K562 (cell line): ENCODE results near the gene SRP72. TPM values are rescaled to one million over a fixed set of nuclear protein-coding genes. Genes with fewer than 3 reads are reported as not detected.

ENCODE experiments used
- ATAC-seq: fragments of 200-7000 bp; cut with Tn5 transposase; 3 replicates; pipeline ENCODE4 v1.9.1; 2020; ENCODE audit warnings: moderate library complexity
- BruUV-seq: library from RNA; stranded (reverse); fragments of 400-500 nt; replicated peaks from 2 replicates; lab custom pipeline; 2021; lab: Mats Ljungman, UMichigan
- CTCF ChIA-PET: fragments of 300-600 bp; formaldehyde crosslinking; extraction: SDS; loops from one replicate; lab custom pipeline; 2021; ENCODE audit warnings: low intra/inter-chr PET ratio; lab: Yijun Ruan, JAX
- POLR2A ChIA-PET: fragments of 300-600, 350-650 bp; sonication (Branson Sonifier 250); formaldehyde crosslinking; extraction: SDS; loops from one replicate; lab custom pipeline; 2021; ENCODE audit warnings: antibody characterized with exemption, inconsistent platforms; lab: Yijun Ruan, JAX
- DNase-seq, 4 experiments: peaks; one replicate each; pipeline versions ENCODE4 v3.0.0 to v3.0.0-alpha.2; 2011 to 2018; ENCODE audit warnings: low spot score in 3 of 4, mixed read lengths in 3 of 4; ENCODE audit errors: extremely low read depth in 1 of 4
- FAIRE-seq: peaks from 2 replicates; lab custom pipeline; 2011; peaks lifted over from hg19 to GRCh38; lab: Jason Lieb, UNC
- H2AFZ ChIP-seq: 2 replicates; pipeline ENCODE4 v1.6.0; 2011; ENCODE audit warnings: low read depth, low read length, control low read depth, inconsistent platforms
- H3K27ac ChIP-seq: fragments of 200-600 bp; 3 replicates; pipeline ENCODE4 v1.8.0; 2011; ENCODE audit warnings: low read depth, mild to moderate bottlenecking, control low read depth, inconsistent platforms, low read length, moderate library complexity, mixed read lengths; ENCODE audit errors: extremely low read depth
- H3K27me3 ChIP-seq, 2 experiments: fragments of 300-600 bp in 1 of 2; 2 replicates in 1 of 2; 3 replicates in 1 of 2; pipeline versions ENCODE4 v1.6.0 to v1.8.0; 2011; ENCODE audit warnings: inconsistent platforms in 2 of 2, low read length in 2 of 2, mild to moderate bottlenecking in 1 of 2, mixed read lengths in 1 of 2, moderate library complexity in 1 of 2; ENCODE audit not compliant: control insufficient read depth in 2 of 2, insufficient read depth in 2 of 2
- H3K36me3 ChIP-seq: fragments of 300-600 bp; 3 replicates; pipeline ENCODE4 v1.8.0; 2011; ENCODE audit warnings: mild to moderate bottlenecking, low read length, inconsistent platforms; ENCODE audit not compliant: control insufficient read depth, insufficient read depth
- H3K4me1 ChIP-seq, 2 experiments: fragments of 200-600 bp in 1 of 2; replicated peaks in 1 of 2; 2 replicates in 1 of 2; 3 replicates in 1 of 2; pipeline versions ENCODE4 v1.5.1 to v1.8.0; 2011; ENCODE audit warnings: inconsistent platforms in 2 of 2, low read length in 2 of 2, mild to moderate bottlenecking in 1 of 2, mixed read lengths in 1 of 2, moderate library complexity in 1 of 2; ENCODE audit not compliant: control insufficient read depth in 2 of 2, insufficient read depth in 2 of 2
- H3K4me2 ChIP-seq: 2 replicates; pipeline ENCODE4 v1.6.1; 2011; ENCODE audit warnings: low read length, control low read depth, inconsistent platforms, mixed read lengths; ENCODE audit not compliant: insufficient read depth
- H3K4me3 ChIP-seq: fragments of 200-600 bp; sonication (generic), shearing (Covaris generic); 2 replicates; pipeline ENCODE4 v1.5.1; 2016; ENCODE audit warnings: control low read depth, inconsistent platforms
- H3K79me2 ChIP-seq: fragments of 200-600 bp; 3 replicates; pipeline ENCODE4 v1.8.0; 2011; ENCODE audit warnings: low read length, inconsistent platforms; ENCODE audit not compliant: control insufficient read depth, insufficient read depth
- H3K9ac ChIP-seq, 2 experiments: 2 replicates each; pipeline versions ENCODE4 v1.6.0 to v1.6.1; 2011; ENCODE audit warnings: low read depth in 2 of 2, low read length in 2 of 2, control low read depth in 1 of 2, inconsistent platforms in 1 of 2, mild to moderate bottlenecking in 1 of 2, mixed read lengths in 1 of 2; ENCODE audit not compliant: insufficient read depth in 1 of 2
- H3K9me1 ChIP-seq: one replicate; pipeline ENCODE4 v1.6.0; 2011; ENCODE audit warnings: inconsistent platforms, mild to moderate bottlenecking, low read length, moderate library complexity; ENCODE audit not compliant: control insufficient read depth, insufficient read depth
- H3K9me3 ChIP-seq: replicated peaks from 2 replicates; pipeline ENCODE4 v1.5.1; 2011; ENCODE audit warnings: low read depth, low read length, inconsistent platforms; ENCODE audit not compliant: control insufficient read depth, insufficient read depth
- H4K20me1 ChIP-seq: replicated peaks from 2 replicates; pipeline ENCODE4 v1.6.1; 2011; ENCODE audit warnings: low read length, inconsistent platforms, mixed read lengths; ENCODE audit not compliant: control insufficient read depth, insufficient read depth
- C11orf30 ChIP-seq: fragments of 450-650 bp; IDR thresholded peaks from 2 replicates; pipeline ENCODE4 v1.6.1; 2016; ENCODE audit warnings: low read depth, mild to moderate bottlenecking
- CC2D1A ChIP-seq: fragments of 450-650 bp; IDR thresholded peaks from 2 replicates; pipeline ENCODE4 v1.6.1; 2017; ENCODE audit warnings: mild to moderate bottlenecking
- EP400 ChIP-seq: fragments of 450-650 bp; IDR thresholded peaks from 2 replicates; pipeline ENCODE4 v1.6.1; 2017; ENCODE audit warnings: antibody characterized with exemption, mild to moderate bottlenecking, moderate library complexity
- MAFF ChIP-seq: IDR thresholded peaks from 2 replicates; pipeline ENCODE4 v1.6.1; 2012; ENCODE audit warnings: low read length, improper control_type of control experiment
- MAFG ChIP-seq: fragments of 450-650 bp; conservative IDR thresholded peaks from 2 replicates; pipeline ENCODE4 v1.6.1; 2016; ENCODE audit warnings: missing genetic modification characterization, missing compliant biosample characterization
- MEF2D ChIP-seq: conservative IDR thresholded peaks from 2 replicates; pipeline ENCODE4 v1.6.1; 2016; ENCODE audit warnings: low read depth, missing genetic modification characterization, missing compliant biosample characterization
- TARDBP ChIP-seq: fragments of 450-650 bp; IDR thresholded peaks from 2 replicates; pipeline ENCODE4 v1.6.1; 2016
- ZNF316 ChIP-seq: fragments of 450-650 bp; IDR thresholded peaks from 2 replicates; pipeline ENCODE4 v1.6.1; 2016
- WGBS: fragments of 100-300 bp; shearing (Covaris generic); methylation state at CpG from one replicate; pipeline ENCODE4 v1.1.6; 2016; ENCODE audit warnings: low coverage, mixed read lengths; ENCODE audit not compliant: insufficient coverage; ENCODE audit errors: missing lambda C conversion rate; 5-methylcytosine and 5-hydroxymethylcytosine counted together
- in situ Hi-C: fragments of 300-500 bp; cut with MboI; formaldehyde crosslinking; loops from 4 replicates; pipeline ENCODE4 v1.15.0; 2018; ENCODE audit warnings: inconsistent platforms, mixed read lengths
- intact Hi-C: fragments of 100-400 bp; cut with micrococcal nuclease; formaldehyde crosslinking; loops from 2 replicates; pipeline ENCODE4 v1.14.2; 2022
- polyA plus RNA-seq, 8 experiments: library from polyadenylated mRNA; depleted of rRNA in 4 of 8; stranded (reverse) in 5 of 8; unstranded in 3 of 8; fragments of >200 nt; fragmentation: Nextera tagmentation in 2 of 8; fragmentation: Illumina TruSeq in 1 of 8; extraction: Ambion mirVana in 2 of 8; extraction: Trizol in 1 of 8; gene quantifications; 2 replicates each; pipeline versions ENCODE4 v1.2.1 to v1.2.3, GENCODE V29; 2011 to 2014; ENCODE audit warnings: inconsistent platforms in 1 of 8, missing spikeins in 1 of 8
- total RNA-seq, 7 experiments: library from RNA; depleted of rRNA in 6 of 7; stranded (reverse); fragments of >200 nt in 6 of 7; fragmentation: Illumina TruSeq in 2 of 7; extraction: Trizol in 2 of 7; gene quantifications; 2 replicates each; pipeline versions ENCODE4 v1.2.1 to v1.2.3, GENCODE V29; 2011 to 2021; ENCODE audit warnings: low replicate concordance in 1 of 7

SRP72 gene
- total and polyA plus RNA-seq, 9 of the 15 experiments (the other 6 are each of a cell fraction or from before 2014, with no cell fraction given), result 124 to 341 (median 202) TPM

GRCh38 chr4:56438766-56439165 is 28.7 kb upstream of the SRP72 start:
- no peaks in the 10 kb centered on the region for H3K9me3 ChIP-seq
- H3K36me3 ChIP-seq, result peaks cover 47% of the 10 kb centered on the region
- DNase-seq (no peak), FAIRE-seq (no peak), ATAC-seq (no peak)
- H3K27ac ChIP-seq, result no peak overlapping the region; the same call in 2 of the 3 replicates
- H4K20me1 ChIP-seq, result peaks cover 22% of the 10 kb centered on the region
- H3K9me1 ChIP-seq, result no peaks in the 10 kb centered on the region
- peak overlapping the region in 1 of 2 experiments; percentile 59; a peak in 2 of 4 replicates for H3K9ac ChIP-seq
- no peaks in the 10 kb centered on the region for H3K27me3 ChIP-seq
- BruUV-seq, result no TSS peak
- H3K4me3 ChIP-seq, result peak overlapping the region; percentile 25; the same call in 1 of the 2 replicates
- no peak overlapping the region for H2AFZ ChIP-seq
- TF ChIP-seq CC2D1A, result no peak
- TF ChIP-seq EP400, result 0 out of 2 replicates have a peak, but pooled peaks have one; percentile 16
- POLR2A ChIA-PET, result interaction anchor here (0.7 to 2.0 kb wide), 7 partner anchors 20 to 92 kb away, joined by 3 to 7 read pairs (median 3); no protein-coding TSS in a partner anchor
- peaks cover 94% of the 10 kb centered on the region for H3K79me2 ChIP-seq
- CTCF ChIA-PET, result no interaction called here
- peak overlapping the region; percentile 65 for H3K4me2 ChIP-seq
- WGBS, result 6% methylated on average over 2 of the region's 2 CpGs
- in situ Hi-C loops (no loop called here), intact Hi-C loops (loop anchor here (5.0 kb wide), 1 partner anchor 104 kb away; no protein-coding TSS in a partner anchor)
- H3K4me1 ChIP-seq, result peaks cover 12 to 15% of the 10 kb centered on the region in 2 experiments; a peak in 3 of 5 replicates

- H3K36me3 ChIP-seq, result peaks cover 69% of the 10 kb centered on the region
- H3K9me3 ChIP-seq, result no peaks in the 10 kb centered on the region
- POLR2A ChIA-PET, result no interaction called here
- H3K4me2 ChIP-seq, result no peak overlapping the region
- H4K20me1 ChIP-seq, result peaks cover 22% of the 10 kb centered on the region
- in situ Hi-C loops, result no loop called here
- H3K27ac ChIP-seq, result no peak overlapping the region
- no peak for ATAC-seq
- H3K79me2 ChIP-seq, result peaks cover 100% of the 10 kb centered on the region
- BruUV-seq, result no TSS peak
- CTCF ChIA-PET, result no interaction called here
- no peaks in the 10 kb centered on the region for H3K27me3 ChIP-seq
- TF ChIP-seq MEF2D (no peak), MAFF (peak; percentile 40), ZNF316 (peak; percentile 54; the same call in 1 of the 2 replicates), MAFG (tag) (0 out of 2 replicates have a peak, but pooled peaks have one; percentile 6), C11orf30 (peak; percentile 40; the same call in 1 of the 2 replicates), TARDBP (no peak)
- TF ChIP-seq, all 486 proteins: peak for 4
- no peak overlapping the region for H3K9ac ChIP-seq
- intact Hi-C loops, result no loop called here
- no peaks in the 10 kb centered on the region for H3K9me1 ChIP-seq
- 46% methylated on average over 1 of the region's 1 CpG for WGBS
- DNase-seq (no peak), FAIRE-seq (no peak)
- no peak overlapping the region for H2AFZ ChIP-seq
- H3K4me3 ChIP-seq, result no peak overlapping the region
- H3K4me1 ChIP-seq, result peaks cover 9 to 12% of the 10 kb centered on the region in 2 experiments; a peak in 3 of 5 replicates
These were observed 26.4 kb upstream of the SRP72 start for GRCh38 chr4:56440983-56441382.
